ENCODE measurements around the gene NRG2.

The NRG2 gene

GRCh38 chr5:139877129-139877597, 165.9 kb downstream of the NRG2 start:
- DNase-seq (ENCODE audit: low read depth) = no peak

GRCh38 chr5:139875957-139876356, 167.1 kb downstream of the NRG2 start:
- DNase-seq (ENCODE audit: low read depth) = no peak

- no peak for DNase-seq (ENCODE audit: low read depth)
Observed at GRCh38 chr5:139872851-139873794, 170.0 kb downstream of the NRG2 start.

GRCh38 chr5:139872052-139872766, 170.9 kb downstream of the NRG2 start:
- no peak for DNase-seq (ENCODE audit: low read depth)

- DNase-seq (ENCODE audit: low read depth) = no peak
Observed at GRCh38 chr5:139871614-139872013, 171.5 kb downstream of the NRG2 start.

GRCh38 chr5:139870677-139871076, 172.4 kb downstream of the NRG2 start:
- no peak for DNase-seq (ENCODE audit: low read depth)

GRCh38 chr5:139869042-139869790, 173.9 kb downstream of the NRG2 start:
- no peak for DNase-seq (ENCODE audit: low read depth)

GRCh38 chr5:139867581-139867980, 175.5 kb downstream of the NRG2 start:
- DNase-seq (ENCODE audit: low read depth) = no peak

- no peak for DNase-seq (ENCODE audit: low read depth)
Observed at GRCh38 chr5:139867109-139867508, 176.0 kb downstream of the NRG2 start.

GRCh38 chr5:139864716-139865483, 178.2 kb downstream of the NRG2 start:
- DNase-seq (ENCODE audit: low read depth) = no peak

- DNase-seq (ENCODE audit: low read depth) = no peak
Observed at GRCh38 chr5:139863855-139864558, 179.1 kb downstream of the NRG2 start.

- no peak for DNase-seq (ENCODE audit: low read depth)
Observed at GRCh38 chr5:139863361-139863760, 179.7 kb downstream of the NRG2 start.

GRCh38 chr5:139862803-139863202, 180.3 kb downstream of the NRG2 start:
- DNase-seq (ENCODE audit: low read depth) = no peak

- DNase-seq (ENCODE audit: low read depth) = no peak
Observed at GRCh38 chr5:139862313-139862712, 180.8 kb downstream of the NRG2 start.

- no peak for DNase-seq (ENCODE audit: low read depth)
Observed at GRCh38 chr5:139861889-139862207, 181.3 kb downstream of the NRG2 start.

GRCh38 chr5:139861021-139861888, 181.8 kb downstream of the NRG2 start:
- no peak for DNase-seq (ENCODE audit: low read depth)

- no peak for DNase-seq (ENCODE audit: low read depth)
Observed at GRCh38 chr5:139859013-139859412, 184.1 kb downstream of the NRG2 start.

- no peak for DNase-seq (ENCODE audit: low read depth)
Observed at GRCh38 chr5:139856714-139857113, 186.4 kb downstream of the NRG2 start.

GRCh38 chr5:139855946-139856540, 187.1 kb downstream of the NRG2 start:
- no peak for DNase-seq (ENCODE audit: low read depth)

- no peak for DNase-seq (ENCODE audit: low read depth)
Observed at GRCh38 chr5:139855451-139855850, 187.6 kb downstream of the NRG2 start.
